Measurements from ENCODE around the gene WDR20.

GRCh38 chr14:102111101-102111500 lies 28.6 kb upstream of the WDR20 start:
- TF ChIP-seq CTCF (conservative IDR thresholded peaks at IDR 0.05; ENCODE audit: low read length) (no peak), EZH2phosphoT487 (IDR thresholded peaks at IDR 0.05; ENCODE audit: borderline replicate concordance, low read depth, low read length) (no peak)
